GM23338 (cell line): ENCODE results near the gene ZXDA. TPM values are rescaled to one million over a fixed set of nuclear protein-coding genes. Genes with fewer than 3 reads are reported as not detected.

Source experiments
- ATAC-seq: fragments of 200-7000 bp; cut with Tn5 transposase; 3 replicates; pipeline ENCODE4 v1.9.1; 2020
- DNase-seq: peaks from one replicate; pipeline ENCODE4 v3.0.0-alpha.2; 2015; ENCODE audit warnings: low spot score
- H2AFZ ChIP-seq: fragments of 200-600 bp; sonication (generic); 2 replicates; pipeline ENCODE4 v1.8.0; 2016; ENCODE audit warnings: antibody characterized with exemption, mild to moderate bottlenecking, moderate library complexity
- H3F3A ChIP-seq: fragments of 200-600 bp; sonication (generic); replicated peaks from 2 replicates; pipeline ENCODE4 v1.8.0; 2017; ENCODE audit warnings: antibody characterized with exemption, mixed run types, low read depth
- H3K27ac ChIP-seq: fragments of 200-600 bp; sonication (generic); 2 replicates; pipeline ENCODE4 v1.6.1; 2016; ENCODE audit warnings: low read depth
- H3K27me3 ChIP-seq: fragments of 200-600 bp; sonication (generic); 2 replicates; pipeline ENCODE4 v1.8.0; 2016; ENCODE audit warnings: mild to moderate bottlenecking, mixed run types, moderate library complexity; ENCODE audit not compliant: insufficient read depth
- H3K36me3 ChIP-seq: fragments of 200-600 bp; sonication (generic); 2 replicates; pipeline ENCODE4 v1.8.0; 2016; ENCODE audit warnings: mild to moderate bottlenecking; ENCODE audit not compliant: insufficient read depth
- H3K4me1 ChIP-seq: fragments of 200-600 bp; sonication (generic); 2 replicates; pipeline ENCODE4 v1.8.0; 2016; ENCODE audit warnings: mild to moderate bottlenecking, moderate library complexity; ENCODE audit not compliant: insufficient read depth
- H3K4me2 ChIP-seq: fragments of 200-600 bp; sonication (generic); 2 replicates; pipeline ENCODE4 v1.7.1; 2017; ENCODE audit warnings: mixed run types
- H3K4me3 ChIP-seq: fragments of 200-600 bp; sonication (generic); 2 replicates; pipeline ENCODE4 v1.6.1; 2016; ENCODE audit warnings: mixed run types
- H3K79me2 ChIP-seq: fragments of 200-600 bp; sonication (generic); replicated peaks from 2 replicates; pipeline ENCODE4 v1.8.0; 2017; ENCODE audit warnings: mild to moderate bottlenecking; ENCODE audit not compliant: insufficient read depth
- H3K9me2 ChIP-seq: fragments of 200-600 bp; sonication (generic); 2 replicates; pipeline ENCODE4 v1.8.0; 2017; ENCODE audit not compliant: insufficient read depth
- H4K20me1 ChIP-seq: fragments of 200-600 bp; sonication (generic); replicated peaks from 2 replicates; pipeline ENCODE4 v1.8.0; 2017; ENCODE audit warnings: mild to moderate bottlenecking; ENCODE audit not compliant: insufficient read depth
- H3K27ac Mint-ChIP-seq: 2 replicates; pipeline ENCODE4 v1.8.0; 2020; ENCODE audit warnings: inconsistent platforms, mild to moderate bottlenecking, moderate library complexity, mixed read lengths
- H3K27me3 Mint-ChIP-seq: 3 replicates; pipeline ENCODE4 v1.8.0; 2022; ENCODE audit warnings: low read depth, mild to moderate bottlenecking, moderate library complexity, mixed read lengths, inconsistent platforms; ENCODE audit not compliant: insufficient read depth, poor library complexity
- H3K36me3 Mint-ChIP-seq: 3 replicates; pipeline ENCODE4 v1.8.0; 2021; ENCODE audit warnings: low read depth, mild to moderate bottlenecking, inconsistent platforms, moderate library complexity, mixed read lengths
- H3K4me1 Mint-ChIP-seq: 3 replicates; pipeline ENCODE4 v1.8.0; 2020; ENCODE audit warnings: mild to moderate bottlenecking, inconsistent platforms, mixed read lengths
- H3K4me3 Mint-ChIP-seq: 3 replicates; pipeline ENCODE4 v1.8.0; 2021; ENCODE audit warnings: moderate library complexity, mild to moderate bottlenecking, inconsistent platforms, mixed read lengths
- H3K9me3 Mint-ChIP-seq: 3 replicates; pipeline ENCODE4 v1.8.0; 2020; ENCODE audit warnings: moderate library complexity, mild to moderate bottlenecking, inconsistent platforms, mixed read lengths
- EZH2 ChIP-seq: fragments of 200-600 bp; sonication (generic); IDR thresholded peaks from one replicate; pipeline ENCODE4 v1.8.0; 2017; ENCODE audit warnings: antibody characterized with exemption, mild to moderate bottlenecking, low read depth; ENCODE audit not compliant: unreplicated experiment
- JUNB ChIP-seq: IDR thresholded peaks from one replicate; pipeline ENCODE4 v1.6.1; 2016; ENCODE audit warnings: antibody characterized with exemption; ENCODE audit not compliant: unreplicated experiment
- NANOG ChIP-seq: IDR thresholded peaks from 2 replicates; pipeline ENCODE4 v1.6.1; 2016; ENCODE audit warnings: antibody characterized with exemption, borderline replicate concordance
- REST ChIP-seq: IDR thresholded peaks from one replicate; pipeline ENCODE4 v1.6.1; 2018; ENCODE audit warnings: antibody characterized with exemption; ENCODE audit not compliant: unreplicated experiment
- STAT1 ChIP-seq: IDR thresholded peaks from one replicate; pipeline ENCODE4 v1.6.1; 2016; ENCODE audit warnings: antibody characterized with exemption; ENCODE audit not compliant: unreplicated experiment
- ZNF331 ChIP-seq: fragments of 250-450 bp; sonication (Bioruptor Pico); IDR thresholded peaks from 2 replicates; pipeline ENCODE4 v1.5.0; 2020; ENCODE audit warnings: low read depth, mild to moderate bottlenecking, moderate library complexity
- polyA plus RNA-seq: library from polyadenylated mRNA; unstranded; fragments of >200 nt; fragmentation: Nextera tagmentation; extraction: Ambion mirVana; gene quantifications from 2 replicates; pipeline ENCODE4 v1.2.1, GENCODE V29; 2016
- total RNA-seq: library from RNA; depleted of rRNA; stranded (reverse); fragments of >200 nt; shearing (Covaris generic); gene quantifications from 2 replicates; pipeline ENCODE4 v1.2.3, GENCODE V29; 2014
- TF ChIP-seq, protein P1 (sequence below): IDR thresholded peaks from 2 replicates; pipeline ENCODE4 v1.6.1; 2016; ENCODE audit warnings: antibody characterized with exemption

The ZXDA gene
- total and polyA plus RNA-seq, 2 experiments from 2014 or later: 0.42 to 4.6 TPM

DNA sequence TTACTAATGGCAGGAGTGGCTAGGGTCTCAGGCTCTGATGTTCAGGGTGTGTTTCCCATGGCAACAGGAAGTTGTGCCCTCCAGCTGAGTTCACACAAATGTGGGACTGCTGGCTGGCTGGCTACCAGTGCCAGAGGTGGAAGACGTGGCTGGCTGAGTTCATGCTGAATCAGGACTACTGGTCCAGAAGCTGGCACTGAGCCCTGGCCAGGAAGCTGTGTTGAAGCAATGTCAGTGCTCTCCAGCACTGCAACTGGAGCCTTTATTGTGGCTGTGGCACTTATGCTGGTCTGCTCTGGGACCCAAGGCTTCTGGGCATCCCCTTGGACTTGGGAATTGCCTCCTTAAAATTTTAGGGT is 42.0 kb upstream of the ZXDA start (continued):
- no peak for TF ChIP-seq REST

GRCh38 chrX:57951666-57952319 is 41.5 kb upstream of the ZXDA start:
- H2AFZ ChIP-seq: no peak overlapping the region
- H3K36me3 Mint-ChIP-seq: peaks cover 4% of the 10 kb centered on the region; the same call in 2 of the 3 replicates
- H3F3A ChIP-seq: no peaks in the 10 kb centered on the region
- H3K27ac Mint-ChIP-seq: no peak overlapping the region
- H3K9me3 Mint-ChIP-seq: peaks cover 80% of the 10 kb centered on the region
- no peak overlapping the region for H3K4me2 ChIP-seq
- no peaks in the 10 kb centered on the region for H3K27me3 ChIP-seq
- no peaks in the 10 kb centered on the region for H3K4me1 Mint-ChIP-seq
- H3K27me3 Mint-ChIP-seq: no peaks in the 10 kb centered on the region
- H3K4me1 ChIP-seq: no peaks in the 10 kb centered on the region
- no peak for ATAC-seq
- no peaks in the 10 kb centered on the region for H4K20me1 ChIP-seq
- no peaks in the 10 kb centered on the region for H3K79me2 ChIP-seq
- DNase-seq: no peak
- TF ChIP-seq REST (no peak), ZNF331 (CRISPR knock-in tag) (no peak), NANOG (no peak), EZH2 (no peak), STAT1 (no peak), JUNB (no peak)
- TF ChIP-seq, protein P1, sequence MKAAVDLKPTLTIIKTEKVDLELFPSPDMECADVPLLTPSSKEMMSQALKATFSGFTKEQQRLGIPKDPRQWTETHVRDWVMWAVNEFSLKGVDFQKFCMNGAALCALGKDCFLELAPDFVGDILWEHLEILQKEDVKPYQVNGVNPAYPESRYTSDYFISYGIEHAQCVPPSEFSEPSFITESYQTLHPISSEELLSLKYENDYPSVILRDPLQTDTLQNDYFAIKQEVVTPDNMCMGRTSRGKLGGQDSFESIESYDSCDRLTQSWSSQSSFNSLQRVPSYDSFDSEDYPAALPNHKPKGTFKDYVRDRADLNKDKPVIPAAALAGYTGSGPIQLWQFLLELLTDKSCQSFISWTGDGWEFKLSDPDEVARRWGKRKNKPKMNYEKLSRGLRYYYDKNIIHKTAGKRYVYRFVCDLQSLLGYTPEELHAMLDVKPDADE: no peak
- H3K4me3 Mint-ChIP-seq: no peak overlapping the region
- H3K27ac ChIP-seq: no peak overlapping the region
- no peak overlapping the region for H3K4me3 ChIP-seq
- H3K36me3 ChIP-seq: no peaks in the 10 kb centered on the region
- H3K9me2 ChIP-seq: no peaks in the 10 kb centered on the region
